SK-N-MC (cell line): Measurements from ENCODE around the gene KCNJ14.

ENCODE experiments used
- EZH2 ChIP-seq: fragments of 200-600 bp; sonication (generic); IDR thresholded peaks from one replicate; pipeline ENCODE4 v1.6.1; 2017; ENCODE audit warnings: antibody characterized with exemption
- FOXP2 ChIP-seq: optimal IDR thresholded peaks from 2 replicates; pipeline ENCODE3; 2011; ENCODE audit warnings: mild to moderate bottlenecking, moderate library complexity; ENCODE audit not compliant: insufficient read depth; ENCODE audit errors: extremely low read length, control extremely low read depth
- POLR2AphosphoS5 ChIP-seq: IDR thresholded peaks from 2 replicates; pipeline ENCODE4 v1.6.1; 2012; ENCODE audit warnings: mild to moderate bottlenecking, low read depth, low read length, borderline replicate concordance

DNA sequence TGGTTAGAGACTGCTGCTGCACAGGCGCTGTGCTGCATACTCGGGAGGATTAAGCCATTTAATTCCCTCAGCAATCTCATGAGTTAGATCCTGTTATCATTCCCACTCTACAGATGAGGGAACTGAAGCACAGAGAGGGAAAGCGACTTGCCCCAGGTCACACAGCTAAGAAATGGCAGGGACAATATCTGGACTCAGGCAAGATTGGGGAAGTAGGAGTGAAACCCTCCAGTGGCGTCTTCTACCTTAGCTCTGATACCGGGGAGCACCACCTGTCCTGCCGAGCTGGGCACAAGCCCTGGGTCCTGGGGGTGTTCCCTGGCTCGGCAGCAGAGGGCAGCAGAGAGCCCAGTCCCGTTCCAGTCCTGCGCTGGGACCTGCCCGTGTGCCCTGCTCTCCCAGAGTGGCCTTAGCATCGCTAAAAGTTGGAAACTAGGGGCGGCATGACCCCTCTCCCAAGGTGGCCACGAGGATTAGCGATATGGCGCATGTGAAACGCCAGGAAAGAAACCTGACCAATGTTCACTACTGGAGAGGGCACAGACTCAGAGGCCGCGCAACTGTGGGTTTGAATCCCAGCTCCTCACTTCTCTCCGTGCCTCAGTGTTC, 34.3 kb downstream of the KCNJ14 start:
- TF ChIP-seq POLR2AphosphoS5: no peak
- no peak for TF ChIP-seq EZH2
- no peak for TF ChIP-seq FOXP2
